Measurements from ENCODE around the gene ALDOB. TPM values are rescaled to one million over a fixed set of nuclear protein-coding genes. Genes with fewer than 3 reads are reported as not detected.

Gene ALDOB
- total and polyA plus RNA-seq, 2 of the 13 experiments (the other 11 are each of a cell fraction or from before 2014, with no cell fraction given) = 0.29 to 0.97 TPM

- TF ChIP-seq FOXC1 (CRISPR knock-in tag; IDR thresholded peaks at IDR 0.05; ENCODE audit: borderline replicate concordance) = peak; percentile 46; the same call in 1 of the 2 replicates
- no peak for TF ChIP-seq TSC22D2 (CRISPR knock-in tag; IDR thresholded peaks at IDR 0.05; ENCODE audit: borderline replicate concordance)
- no peak for TF ChIP-seq E2F2 (CRISPR knock-in tag; IDR thresholded peaks at IDR 0.05; ENCODE audit: borderline replicate concordance)
- peak; percentile 48; the same call in 1 of the 2 replicates for TF ChIP-seq ZNF607 (CRISPR knock-in tag; IDR thresholded peaks at IDR 0.05; ENCODE audit: borderline replicate concordance)
- TF ChIP-seq ZNF251 (CRISPR knock-in tag; IDR thresholded peaks at IDR 0.05) = no peak
- TF ChIP-seq HES4 (CRISPR knock-in tag; IDR thresholded peaks at IDR 0.05; ENCODE audit: borderline replicate concordance) = no peak
- peak; percentile 89 for TF ChIP-seq KDM2A (CRISPR knock-in tag; IDR thresholded peaks at IDR 0.05; ENCODE audit: borderline replicate concordance, low read depth)
- no peak for TF ChIP-seq ZBTB3 (CRISPR knock-in tag; IDR thresholded peaks at IDR 0.05; ENCODE audit: borderline replicate concordance, low read depth)
- peak; percentile 69; the same call in 1 of the 2 replicates for TF ChIP-seq ZNF788 (CRISPR knock-in tag; IDR thresholded peaks at IDR 0.05; ENCODE audit: borderline replicate concordance)
- TF ChIP-seq THAP8 (CRISPR knock-in tag; IDR thresholded peaks at IDR 0.05; ENCODE audit: borderline replicate concordance) = no peak
- TF ChIP-seq JUNB (CRISPR knock-in tag; IDR thresholded peaks at IDR 0.05; ENCODE audit: borderline replicate concordance) = no peak
- no peak for TF ChIP-seq ZBTB4 (CRISPR knock-in tag; IDR thresholded peaks at IDR 0.05; ENCODE audit: borderline replicate concordance)
- TF ChIP-seq KLF12 (CRISPR knock-in tag; IDR thresholded peaks at IDR 0.05; ENCODE audit: borderline replicate concordance) = no peak
- TF ChIP-seq NFYB (CRISPR knock-in tag; IDR thresholded peaks at IDR 0.05) = peak; percentile 95
- 0 out of 2 replicates have a peak, but pooled peaks have one; percentile 35 for TF ChIP-seq ZNF546 (CRISPR knock-in tag; conservative IDR thresholded peaks at IDR 0.05)
- no peak; the same call in 1 of the 2 replicates for TF ChIP-seq BRCA1 (CRISPR knock-in tag; IDR thresholded peaks at IDR 0.05)
- no peak; the same call in 1 of the 2 replicates for TF ChIP-seq ZBTB21 (CRISPR knock-in tag; IDR thresholded peaks at IDR 0.05)
- TF ChIP-seq TAF15 (IDR thresholded peaks at IDR 0.05; ENCODE audit: low read depth, low read length, poor library complexity, severe bottlenecking) = no peak
- TF ChIP-seq KLF6 (CRISPR knock-in tag; IDR thresholded peaks at IDR 0.05) = peak; percentile 27; the same call in 1 of the 2 replicates
- TF ChIP-seq ZSCAN21 (CRISPR knock-in tag; IDR thresholded peaks at IDR 0.05; ENCODE audit: borderline replicate concordance) = peak; percentile 68
- no peak for TF ChIP-seq ZNF234 (CRISPR knock-in tag; conservative IDR thresholded peaks at IDR 0.05)
- peak; percentile 79 for TF ChIP-seq RBM39 (IDR thresholded peaks at IDR 0.05; ENCODE audit: low read depth, low read length, poor library complexity, severe bottlenecking)
- no peak; the same call in 1 of the 2 replicates for TF ChIP-seq ZBTB1 (CRISPR knock-in tag; IDR thresholded peaks at IDR 0.05; ENCODE audit: borderline replicate concordance)
- TF ChIP-seq ZSCAN29 (CRISPR knock-in tag; conservative IDR thresholded peaks at IDR 0.05) = no peak
Observed at GRCh38 chr9:101398068-101398929, 37.3 kb downstream of the ALDOB start, which contains the start of the genes MRPL50 and ZNF189 (continued).
